ENCODE data around the gene PRKG1.

Gene PRKG1

GRCh38 chr10:51588984-51589383, 514.7 kb downstream of the PRKG1 start:
- Histone ChIP-seq H3K4me1 (ENCODE audit: control insufficient read depth, low read length) (no peaks in the 10 kb centered on the region), H3F3A (ENCODE audit: control insufficient read depth, insufficient read depth) (no peaks in the 10 kb centered on the region), H3K79me2 (ENCODE audit: control insufficient read depth, low read length) (no peaks in the 10 kb centered on the region), H3K9me3 (ENCODE audit: control insufficient read depth, insufficient read depth, low read length) (no peaks in the 10 kb centered on the region), H3K36me3 (ENCODE audit: control insufficient read depth, low read length) (no peaks in the 10 kb centered on the region), H3K27me3 (ENCODE audit: control insufficient read depth, low read length) (no peaks in the 10 kb centered on the region), H4K20me1 (ENCODE audit: control insufficient read depth, insufficient read depth, low read depth, low read length) (no peaks in the 10 kb centered on the region), H3K27ac (ENCODE audit: low read depth, low read length) (no peak overlapping the region), H3K4me3 (ENCODE audit: low read length) (no peak overlapping the region), H3K4me2 (ENCODE audit: low read length) (no peak overlapping the region), H3K9me2 (replicated peaks; ENCODE audit: control insufficient read depth, low read length) (no peaks in the 10 kb centered on the region; the same call in 1 of the 2 replicates)
- TF ChIP-seq CTCF (IDR thresholded peaks at IDR 0.05; ENCODE audit: low read depth, low read length, poor library complexity, severe bottlenecking): no peak

GRCh38 chr10:51590818-51591217, 516.5 kb downstream of the PRKG1 start:
- Histone ChIP-seq H3K27ac (ENCODE audit: low read depth, low read length) (no peak overlapping the region), H3K79me2 (ENCODE audit: control insufficient read depth, low read length) (no peaks in the 10 kb centered on the region), H4K20me1 (ENCODE audit: control insufficient read depth, insufficient read depth, low read depth, low read length) (no peaks in the 10 kb centered on the region), H3K9me3 (ENCODE audit: control insufficient read depth, insufficient read depth, low read length) (no peaks in the 10 kb centered on the region), H3K4me3 (ENCODE audit: low read length) (no peak overlapping the region), H3F3A (ENCODE audit: control insufficient read depth, insufficient read depth) (no peaks in the 10 kb centered on the region), H3K4me1 (ENCODE audit: control insufficient read depth, low read length) (no peaks in the 10 kb centered on the region), H3K36me3 (ENCODE audit: control insufficient read depth, low read length) (no peaks in the 10 kb centered on the region), H3K9me2 (replicated peaks; ENCODE audit: control insufficient read depth, low read length) (no peaks in the 10 kb centered on the region), H3K4me2 (ENCODE audit: low read length) (no peak overlapping the region), H3K27me3 (ENCODE audit: control insufficient read depth, low read length) (no peaks in the 10 kb centered on the region)
- TF ChIP-seq CTCF (IDR thresholded peaks at IDR 0.05; ENCODE audit: low read depth, low read length, poor library complexity, severe bottlenecking) (no peak), EZH2phosphoT487 (IDR thresholded peaks at IDR 0.05; ENCODE audit: borderline replicate concordance, low read length) (no peak)

- Histone ChIP-seq H3K27me3 (ENCODE audit: control insufficient read depth, low read length) (no peaks in the 10 kb centered on the region), H3K27ac (ENCODE audit: low read depth, low read length) (no peak overlapping the region), H3K79me2 (ENCODE audit: control insufficient read depth, low read length) (no peaks in the 10 kb centered on the region), H3K4me2 (ENCODE audit: low read length) (no peak overlapping the region), H3F3A (ENCODE audit: control insufficient read depth, insufficient read depth) (no peaks in the 10 kb centered on the region), H3K4me3 (ENCODE audit: low read length) (no peak overlapping the region), H4K20me1 (ENCODE audit: control insufficient read depth, insufficient read depth, low read depth, low read length) (no peaks in the 10 kb centered on the region), H3K9me3 (ENCODE audit: control insufficient read depth, insufficient read depth, low read length) (no peaks in the 10 kb centered on the region), H3K36me3 (ENCODE audit: control insufficient read depth, low read length) (no peaks in the 10 kb centered on the region), H3K4me1 (ENCODE audit: control insufficient read depth, low read length) (no peaks in the 10 kb centered on the region), H3K9me2 (replicated peaks; ENCODE audit: control insufficient read depth, low read length) (no peaks in the 10 kb centered on the region)
- no peak for TF ChIP-seq CTCF (IDR thresholded peaks at IDR 0.05; ENCODE audit: low read depth, low read length, poor library complexity, severe bottlenecking)
- no peak for TF ChIP-seq EZH2phosphoT487 (IDR thresholded peaks at IDR 0.05; ENCODE audit: borderline replicate concordance, low read length)
These were observed 522.4 kb downstream of the PRKG1 start for GRCh38 chr10:51596695-51597094.

- Histone ChIP-seq H3K27me3 (ENCODE audit: control insufficient read depth, low read length) (no peaks in the 10 kb centered on the region), H3K4me1 (ENCODE audit: control insufficient read depth, low read length) (no peaks in the 10 kb centered on the region), H3F3A (ENCODE audit: control insufficient read depth, insufficient read depth) (no peaks in the 10 kb centered on the region), H3K9me2 (replicated peaks; ENCODE audit: control insufficient read depth, low read length) (no peaks in the 10 kb centered on the region), H3K4me2 (ENCODE audit: low read length) (no peak overlapping the region), H3K79me2 (ENCODE audit: control insufficient read depth, low read length) (no peaks in the 10 kb centered on the region), H4K20me1 (ENCODE audit: control insufficient read depth, insufficient read depth, low read depth, low read length) (no peaks in the 10 kb centered on the region), H3K9me3 (ENCODE audit: control insufficient read depth, insufficient read depth, low read length) (no peaks in the 10 kb centered on the region), H3K36me3 (ENCODE audit: control insufficient read depth, low read length) (no peaks in the 10 kb centered on the region), H3K27ac (ENCODE audit: low read depth, low read length) (no peak overlapping the region), H3K4me3 (ENCODE audit: low read length) (no peak overlapping the region)
- TF ChIP-seq CTCF (IDR thresholded peaks at IDR 0.05; ENCODE audit: low read depth, low read length, poor library complexity, severe bottlenecking) (no peak), EZH2phosphoT487 (IDR thresholded peaks at IDR 0.05; ENCODE audit: borderline replicate concordance, low read length) (no peak)
These were observed 525.4 kb downstream of the PRKG1 start for GRCh38 chr10:51599647-51600046.
